ENCODE measurements around the gene LMNTD1.
"Not testable (repeated sequence)": the region's sequence is repeated elsewhere in the genome, so short reads cannot be mapped to it uniquely, and the experiment has no call there.

The LMNTD1 gene

DNA sequence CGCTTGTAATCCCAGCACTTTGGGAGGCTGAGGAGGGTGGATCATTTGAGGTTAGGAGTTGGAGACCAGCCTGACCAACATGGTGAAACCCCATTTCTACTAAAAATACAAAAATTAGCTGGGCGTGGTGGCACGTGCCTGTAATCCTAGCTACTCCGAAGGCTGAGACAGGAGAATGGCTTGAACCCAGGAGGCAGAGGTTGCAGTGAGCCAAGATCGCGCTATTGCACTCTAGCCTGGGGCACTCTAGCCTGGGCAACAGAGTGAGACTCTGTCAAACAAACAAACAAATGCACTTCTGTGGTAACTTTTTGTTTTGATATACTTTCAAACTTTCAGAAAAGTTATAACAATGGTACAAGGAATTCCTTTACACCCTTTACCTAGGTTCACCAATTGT, 126.3 kb downstream of the LMNTD1 start:
- H3K27me3 ChIP-seq (ENCODE audit: low read depth); DNase-seq (ENCODE audit: low spot score in 2 of 2); H3K4me3 ChIP-seq; H3K4me1 ChIP-seq; H3K36me3 ChIP-seq (replicated peaks); in situ Hi-C loops (cut with MboI; ENCODE audit: low sequenced_read_pairs); H3K9me3 ChIP-seq: not testable (repeated sequence)
